SK-N-SH (cell line): ENCODE results near the gene MEOX1. TPM values are rescaled to one million over a fixed set of nuclear protein-coding genes. Genes with fewer than 3 reads are reported as not detected.

Experiments used
- CTCF ChIA-PET: fragments of 300-600, 350-600 bp; formaldehyde crosslinking; extraction: SDS; loops from one replicate; lab custom pipeline; 2021; lab: Yijun Ruan, JAX
- POLR2A ChIA-PET: fragments of 350-600 bp; sonication (Branson Sonifier 250); formaldehyde crosslinking; extraction: SDS; loops from one replicate; lab custom pipeline; 2020; ENCODE audit warnings: antibody characterized with exemption, inconsistent platforms; lab: Yijun Ruan, JAX
- DNase-seq: peaks from one replicate; pipeline ENCODE4 v3.0.0; 2012
- H2AFZ ChIP-seq: fragments of 200-600 bp; sonication (generic); 2 replicates; pipeline ENCODE4 v1.8.1; 2016; ENCODE audit warnings: antibody characterized with exemption, mild to moderate bottlenecking, low read depth
- H3F3A ChIP-seq: fragments of 200-600 bp; sonication (generic); replicated peaks from 2 replicates; pipeline ENCODE3; 2016; ENCODE audit warnings: antibody characterized with exemption, mild to moderate bottlenecking; ENCODE audit not compliant: insufficient read depth
- H3K27ac ChIP-seq, 2 experiments: fragments of 200-500 bp in 1 of 2; fragments of 200-600 bp in 1 of 2; sonication (Bioruptor generic) in 1 of 2; sonication (generic), shearing (Covaris generic) in 1 of 2; 2 replicates each; pipeline versions ENCODE4 v1.5.1 to v1.6.1; 2014 to 2016; ENCODE audit warnings: low read depth in 2 of 2, inconsistent platforms in 1 of 2, low read length in 1 of 2, mild to moderate bottlenecking in 1 of 2, mixed read lengths in 1 of 2
- H3K27me3 ChIP-seq: fragments of 200-600 bp; sonication (generic), shearing (Covaris generic); 2 replicates; pipeline ENCODE4 v1.6.1; 2016; ENCODE audit warnings: mixed run types; ENCODE audit not compliant: insufficient read depth
- H3K36me3 ChIP-seq, 2 experiments: fragments of 200-500 bp in 1 of 2; fragments of 200-600 bp in 1 of 2; sonication (Bioruptor generic) in 1 of 2; sonication (generic) in 1 of 2; replicated peaks in 1 of 2; 2 replicates each; pipeline versions ENCODE3 to v1.5.1; 2014 to 2016; ENCODE audit warnings: low read length in 1 of 2, mild to moderate bottlenecking in 1 of 2; ENCODE audit not compliant: insufficient read depth in 2 of 2, control insufficient read depth in 1 of 2
- H3K4me1 ChIP-seq, 2 experiments: fragments of 200-500 bp in 1 of 2; fragments of 200-600 bp in 1 of 2; sonication (Bioruptor generic) in 1 of 2; sonication (generic), shearing (Covaris generic) in 1 of 2; 2 replicates each; pipeline versions ENCODE4 v1.5.1 to v1.6.1; 2014 to 2016; ENCODE audit warnings: low read depth in 1 of 2, low read length in 1 of 2, mixed run types in 1 of 2; ENCODE audit not compliant: insufficient read depth in 2 of 2, control insufficient read depth in 1 of 2
- H3K4me2 ChIP-seq: fragments of 200-600 bp; sonication (generic), shearing (Covaris generic); 2 replicates; pipeline ENCODE4 v1.6.1; 2017; ENCODE audit warnings: mixed run types
- H3K4me3 ChIP-seq, 2 experiments: fragments of 200-500 bp in 1 of 2; fragments of 200-600 bp in 1 of 2; sonication (Bioruptor generic) in 1 of 2; sonication (generic), shearing (Covaris generic) in 1 of 2; 2 replicates each; pipeline versions ENCODE4 v1.5.1 to v1.8.1; 2014 to 2016; ENCODE audit warnings: low read depth in 2 of 2, inconsistent platforms in 1 of 2, low read length in 1 of 2, mild to moderate bottlenecking in 1 of 2, mixed read lengths in 1 of 2, moderate library complexity in 1 of 2
- H3K79me2 ChIP-seq: fragments of 200-600 bp; sonication (generic); 2 replicates; pipeline ENCODE4 v1.8.1; 2017; ENCODE audit warnings: mild to moderate bottlenecking; ENCODE audit not compliant: insufficient read depth
- H3K9ac ChIP-seq: fragments of 200-600 bp; sonication (generic); 2 replicates; pipeline ENCODE4 v1.6.1; 2017; ENCODE audit warnings: mixed run types
- H3K9me2 ChIP-seq: fragments of 200-600 bp; sonication (generic); 2 replicates; pipeline ENCODE4 v1.6.1; 2017; ENCODE audit warnings: mixed run types
- H3K9me3 ChIP-seq: fragments of 200-600 bp; sonication (generic); 2 replicates; pipeline ENCODE4 v1.6.1; 2017; ENCODE audit warnings: mixed run types, mild to moderate bottlenecking, moderate library complexity
- H4K20me1 ChIP-seq: fragments of 200-600 bp; sonication (generic); 2 replicates; pipeline ENCODE4 v1.6.1; 2017; ENCODE audit warnings: mild to moderate bottlenecking, mixed run types; ENCODE audit not compliant: insufficient read depth
- CTCF ChIP-seq: fragments of 200-600 bp; sonication (generic); IDR thresholded peaks from 2 replicates; pipeline ENCODE4 v1.6.1; 2017; ENCODE audit warnings: antibody characterized with exemption, mild to moderate bottlenecking, moderate library complexity
- EP300 ChIP-seq, 2 experiments: IDR thresholded peaks; 2 replicates each; pipeline versions ENCODE4 v1.4.0 to v1.6.1; 2012; ENCODE audit warnings: borderline replicate concordance in 1 of 2, low read depth in 1 of 2, low read length in 1 of 2
- EZH2phosphoT487 ChIP-seq: fragments of 200-600 bp; sonication (generic); IDR thresholded peaks from 2 replicates; pipeline ENCODE4 v1.6.1; 2017; ENCODE audit warnings: low read depth, mixed run types, mild to moderate bottlenecking, antibody characterized with exemption, moderate library complexity, borderline replicate concordance
- GABPA ChIP-seq: IDR thresholded peaks from 2 replicates; pipeline ENCODE4 v1.4.0; 2012; ENCODE audit warnings: low read depth, mild to moderate bottlenecking
- GATA2 ChIP-seq: sonication (generic); formaldehyde crosslinking; IDR thresholded peaks from 2 replicates; pipeline ENCODE4 v1.5.0; 2020; ENCODE audit warnings: mild to moderate bottlenecking, missing genetic modification reagents
- JUND ChIP-seq: IDR thresholded peaks from 2 replicates; pipeline ENCODE4 v1.4.0; 2012
- MXI1 ChIP-seq: IDR thresholded peaks from 2 replicates; pipeline ENCODE4 v1.6.1; 2012; ENCODE audit warnings: mild to moderate bottlenecking, low read depth, low read length, improper control_type of control experiment
- NFIC ChIP-seq: IDR thresholded peaks from 2 replicates; pipeline ENCODE4 v1.4.0; 2012; ENCODE audit warnings: borderline replicate concordance
- NRF1 ChIP-seq: IDR thresholded peaks from 2 replicates; pipeline ENCODE4 v1.6.1; 2012; ENCODE audit warnings: low read depth, mild to moderate bottlenecking, low read length
- PBX3 ChIP-seq: IDR thresholded peaks from 2 replicates; pipeline ENCODE4; 2012
- RFX5 ChIP-seq: IDR thresholded peaks from 2 replicates; pipeline ENCODE4 v1.6.1; 2012; ENCODE audit warnings: mild to moderate bottlenecking, improper control_type of control experiment, low read length
- TCF12 ChIP-seq: IDR thresholded peaks from 2 replicates; pipeline ENCODE4 v1.4.0; 2012
- TEAD4 ChIP-seq: IDR thresholded peaks from 2 replicates; pipeline ENCODE4 v1.4.0; 2012; ENCODE audit warnings: mild to moderate bottlenecking, borderline replicate concordance; ENCODE audit not compliant: insufficient read depth
- USF2 ChIP-seq: fragments of 150-350 bp; IDR thresholded peaks from 2 replicates; pipeline ENCODE4 v1.6.1; 2017; ENCODE audit warnings: antibody characterized with exemption, low read length, low read depth, borderline replicate concordance
- YY1 ChIP-seq: IDR thresholded peaks from 2 replicates; pipeline ENCODE4 v1.4.0; 2012; ENCODE audit warnings: low read depth, mild to moderate bottlenecking
- WGBS: methylation state at CpG from one replicate; pipeline ENCODE4 v1.1.6; 2017; ENCODE audit warnings: low lambda C conversion rate; 5-methylcytosine and 5-hydroxymethylcytosine counted together
- polyA plus RNA-seq, 3 experiments: library from polyadenylated mRNA; depleted of rRNA; stranded (reverse); fragments of >200 nt; gene quantifications; 2 replicates each; pipeline ENCODE4 v1.2.3, GENCODE V29; 2012
- TF ChIP-seq, protein P1 (sequence below): IDR thresholded peaks from 2 replicates; pipeline ENCODE4 v1.4.0; 2012; ENCODE audit warnings: low read depth, borderline replicate concordance

Gene MEOX1
- polyA plus RNA-seq, 1 of the 3 experiments (the other 2 are of a cell fraction), result 0.05 TPM

GRCh38 chr17:43701318-43701743, 39.6 kb upstream of the MEOX1 start (continued):
- no peak for TF ChIP-seq USF2
- no peak for TF ChIP-seq NFIC
- no peak for TF ChIP-seq TEAD4

GRCh38 chr17:43699438-43699756, 37.7 kb upstream of the MEOX1 start:
- Histone ChIP-seq H3K4me1 (peaks cover 5 to 7% of the 10 kb centered on the region in 2 experiments; a peak in 2 of 4 replicates), H3K4me3 (no peak overlapping the region), H2AFZ (no peak overlapping the region), H3K9me3 (no peaks in the 10 kb centered on the region), H3K79me2 (no peaks in the 10 kb centered on the region), H3K36me3 (no peaks in the 10 kb centered on the region), H3K27ac (no peak overlapping the region), H3K4me2 (no peak overlapping the region), H4K20me1 (no peaks in the 10 kb centered on the region), H3F3A (peaks cover 3% of the 10 kb centered on the region), H3K9ac (no peak overlapping the region), H3K27me3 (no peaks in the 10 kb centered on the region), H3K9me2 (no peaks in the 10 kb centered on the region)
- DNase-seq, result no peak
- ChIA-PET CTCF (interaction anchor here (1.0 to 9.3 kb wide), 3 partner anchors 11 to 122 kb away, joined by 3 to 123 read pairs (median 4); no protein-coding TSS in a partner anchor), POLR2A (no interaction called here)
- 89% methylated on average over 3 of the region's 3 CpGs for WGBS
- TF ChIP-seq NRF1 (no peak), GATA2 (no peak), PBX3 (no peak), RFX5 (no peak), CTCF (no peak), YY1 (no peak), EZH2phosphoT487 (no peak), MXI1 (no peak), TEAD4 (no peak), TCF12 (no peak), GABPA (no peak), EP300 (IDR thresholded peaks at IDR 0.05; ENCODE audit: borderline replicate concordance in 1 of 2, low read depth in 1 of 2, low read length in 1 of 2) (no peak), USF2 (no peak), JUND (no peak)
- TF ChIP-seq, protein P1, sequence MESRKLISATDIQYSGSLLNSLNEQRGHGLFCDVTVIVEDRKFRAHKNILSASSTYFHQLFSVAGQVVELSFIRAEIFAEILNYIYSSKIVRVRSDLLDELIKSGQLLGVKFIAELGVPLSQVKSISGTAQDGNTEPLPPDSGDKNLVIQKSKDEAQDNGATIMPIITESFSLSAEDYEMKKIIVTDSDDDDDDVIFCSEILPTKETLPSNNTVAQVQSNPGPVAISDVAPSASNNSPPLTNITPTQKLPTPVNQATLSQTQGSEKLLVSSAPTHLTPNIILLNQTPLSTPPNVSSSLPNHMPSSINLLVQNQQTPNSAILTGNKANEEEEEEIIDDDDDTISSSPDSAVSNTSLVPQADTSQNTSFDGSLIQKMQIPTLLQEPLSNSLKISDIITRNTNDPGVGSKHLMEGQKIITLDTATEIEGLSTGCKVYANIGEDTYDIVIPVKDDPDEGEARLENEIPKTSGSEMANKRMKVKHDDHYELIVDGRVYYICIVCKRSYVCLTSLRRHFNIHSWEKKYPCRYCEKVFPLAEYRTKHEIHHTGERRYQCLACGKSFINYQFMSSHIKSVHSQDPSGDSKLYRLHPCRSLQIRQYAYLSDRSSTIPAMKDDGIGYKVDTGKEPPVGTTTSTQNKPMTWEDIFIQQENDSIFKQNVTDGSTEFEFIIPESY, result no peak
